Endodermal cell (in vitro differentiated cells): ENCODE results near the gene MPRIP. TPM values are rescaled to one million over a fixed set of nuclear protein-coding genes. Genes with fewer than 3 reads are reported as not detected.

ENCODE experiments used
- DNase-seq: peaks from one replicate; pipeline ENCODE4 v3.0.0-alpha.2; 2017
- H3K27ac ChIP-seq: 2 replicates; pipeline ENCODE4 v1.5.1; 2013; ENCODE audit warnings: mild to moderate bottlenecking, low read depth, low read length, moderate library complexity
- H3K27me3 ChIP-seq: 2 replicates; pipeline ENCODE4 v1.6.1; 2013; ENCODE audit warnings: mild to moderate bottlenecking, low read length, moderate library complexity; ENCODE audit not compliant: insufficient read depth, control insufficient read depth, poor library complexity, severe bottlenecking
- H3K36me3 ChIP-seq: 2 replicates; pipeline ENCODE4 v1.7.0; 2013; ENCODE audit warnings: mild to moderate bottlenecking, low read length, moderate library complexity; ENCODE audit not compliant: control insufficient read depth, insufficient read depth
- H3K4me1 ChIP-seq: one replicate; pipeline ENCODE4 v1.7.0; 2013; ENCODE audit warnings: low read length; ENCODE audit not compliant: control insufficient read depth, insufficient read depth
- H3K4me3 ChIP-seq: 2 replicates; pipeline ENCODE4 v1.5.1; 2013; ENCODE audit warnings: mild to moderate bottlenecking, low read length, moderate library complexity
- H3K9ac ChIP-seq: 2 replicates; pipeline ENCODE4 v1.6.1; 2013; ENCODE audit warnings: mild to moderate bottlenecking, low read length, moderate library complexity; ENCODE audit not compliant: poor library complexity, severe bottlenecking; ENCODE audit errors: extremely low read depth
- H3K9me3 ChIP-seq: 2 replicates; pipeline ENCODE4 v1.6.1; 2013; ENCODE audit warnings: mild to moderate bottlenecking, low read length, moderate library complexity; ENCODE audit not compliant: control insufficient read depth
- H3K27ac Mint-ChIP-seq: 2 replicates; pipeline ENCODE4 v1.8.0; 2020; ENCODE audit warnings: mixed read lengths
- H3K27me3 Mint-ChIP-seq: 2 replicates; pipeline ENCODE4 v1.8.0; 2021; ENCODE audit warnings: mild to moderate bottlenecking, mixed read lengths; ENCODE audit not compliant: insufficient read depth
- H3K36me3 Mint-ChIP-seq: 2 replicates; pipeline ENCODE4 v1.8.0; 2020; ENCODE audit warnings: low read depth, mixed read lengths
- H3K4me1 Mint-ChIP-seq: 2 replicates; pipeline ENCODE4 v1.8.0; 2020; ENCODE audit warnings: mixed read lengths
- H3K4me3 Mint-ChIP-seq: 2 replicates; pipeline ENCODE4 v1.8.0; 2020; ENCODE audit warnings: mild to moderate bottlenecking, moderate library complexity, mixed read lengths
- H3K9me3 Mint-ChIP-seq: 2 replicates; pipeline ENCODE4 v1.8.0; 2020; ENCODE audit warnings: mild to moderate bottlenecking, mixed read lengths
- WGBS, 2 experiments: methylation state at CpG; one replicate each; pipeline versions ENCODE4 v1.1.5 to v1.1.7; 2013; ENCODE audit warnings: missing lambda C conversion rate in 2 of 2, mixed read lengths in 1 of 2; ENCODE audit not compliant: insufficient coverage in 1 of 2, insufficient read length in 1 of 2; 5-methylcytosine and 5-hydroxymethylcytosine counted together
- total RNA-seq, 2 donors: library from RNA; stranded (reverse); fragmentation: NEBNext Ultra II Directional in 1 of 2; extraction: Animal tissue kit (Norgen Biotek cat#: 25700) in 1 of 2; gene quantifications; 2 replicates in 1 of 2; 3 replicates in 1 of 2; pipeline ENCODE4 v1.2.1, GENCODE V29; 2021
- TF ChIP-seq, protein P1 (sequence below): fragments of 200-600 bp; sonication (generic); conservative IDR thresholded peaks from 2 replicates; pipeline ENCODE4 v1.5.0; 2021; ENCODE audit warnings: antibody characterized with exemption, mild to moderate bottlenecking

Gene MPRIP
- total RNA-seq, 2 donors from 2014 or later, result 154 to 155 TPM

DNA sequence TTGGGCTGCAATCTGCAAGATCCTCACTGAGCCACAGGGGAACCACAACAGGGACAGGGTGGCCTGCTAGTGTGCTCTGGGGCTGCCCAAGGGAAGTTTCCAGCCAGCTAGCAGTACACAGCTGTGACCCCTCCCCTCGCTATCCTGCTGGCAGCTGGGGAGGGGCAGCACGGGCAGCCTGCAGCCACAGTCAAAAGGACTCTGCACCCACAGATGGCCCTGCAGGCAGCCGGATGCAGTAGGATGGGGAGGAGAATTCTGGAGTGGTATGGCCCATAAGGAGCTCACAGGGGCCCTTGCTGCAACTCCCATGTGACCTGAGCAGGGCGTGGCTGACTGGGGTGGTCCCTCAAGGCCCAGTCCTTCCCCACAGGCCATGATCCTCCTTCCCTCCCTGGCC, 89.6 kb downstream of the MPRIP start:
- 51 to 87% methylated on average over 2 to 4 of the region's 4 CpGs for WGBS, 2 experiments
- TF ChIP-seq, protein P1, sequence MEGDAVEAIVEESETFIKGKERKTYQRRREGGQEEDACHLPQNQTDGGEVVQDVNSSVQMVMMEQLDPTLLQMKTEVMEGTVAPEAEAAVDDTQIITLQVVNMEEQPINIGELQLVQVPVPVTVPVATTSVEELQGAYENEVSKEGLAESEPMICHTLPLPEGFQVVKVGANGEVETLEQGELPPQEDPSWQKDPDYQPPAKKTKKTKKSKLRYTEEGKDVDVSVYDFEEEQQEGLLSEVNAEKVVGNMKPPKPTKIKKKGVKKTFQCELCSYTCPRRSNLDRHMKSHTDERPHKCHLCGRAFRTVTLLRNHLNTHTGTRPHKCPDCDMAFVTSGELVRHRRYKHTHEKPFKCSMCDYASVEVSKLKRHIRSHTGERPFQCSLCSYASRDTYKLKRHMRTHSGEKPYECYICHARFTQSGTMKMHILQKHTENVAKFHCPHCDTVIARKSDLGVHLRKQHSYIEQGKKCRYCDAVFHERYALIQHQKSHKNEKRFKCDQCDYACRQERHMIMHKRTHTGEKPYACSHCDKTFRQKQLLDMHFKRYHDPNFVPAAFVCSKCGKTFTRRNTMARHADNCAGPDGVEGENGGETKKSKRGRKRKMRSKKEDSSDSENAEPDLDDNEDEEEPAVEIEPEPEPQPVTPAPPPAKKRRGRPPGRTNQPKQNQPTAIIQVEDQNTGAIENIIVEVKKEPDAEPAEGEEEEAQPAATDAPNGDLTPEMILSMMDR, result no peak
- Histone ChIP-seq H3K4me1 (no peaks in the 10 kb centered on the region), H3K27me3 (no peaks in the 10 kb centered on the region), H3K27ac (peak overlapping the region; percentile 24), H3K36me3 (peaks cover 33% of the 10 kb centered on the region), H3K4me3 (no peak overlapping the region), H3K9me3 (no peaks in the 10 kb centered on the region), H3K9ac (no peak overlapping the region)
- H3K36me3 Mint-ChIP-seq, result peaks cover 17% of the 10 kb centered on the region
- H3K27me3 Mint-ChIP-seq, result no peaks in the 10 kb centered on the region
- no peaks in the 10 kb centered on the region for H3K9me3 Mint-ChIP-seq
- no peaks in the 10 kb centered on the region for H3K4me1 Mint-ChIP-seq
- no peak for DNase-seq
- H3K27ac Mint-ChIP-seq, result no peak overlapping the region
- H3K4me3 Mint-ChIP-seq, result no peak overlapping the region

DNA sequence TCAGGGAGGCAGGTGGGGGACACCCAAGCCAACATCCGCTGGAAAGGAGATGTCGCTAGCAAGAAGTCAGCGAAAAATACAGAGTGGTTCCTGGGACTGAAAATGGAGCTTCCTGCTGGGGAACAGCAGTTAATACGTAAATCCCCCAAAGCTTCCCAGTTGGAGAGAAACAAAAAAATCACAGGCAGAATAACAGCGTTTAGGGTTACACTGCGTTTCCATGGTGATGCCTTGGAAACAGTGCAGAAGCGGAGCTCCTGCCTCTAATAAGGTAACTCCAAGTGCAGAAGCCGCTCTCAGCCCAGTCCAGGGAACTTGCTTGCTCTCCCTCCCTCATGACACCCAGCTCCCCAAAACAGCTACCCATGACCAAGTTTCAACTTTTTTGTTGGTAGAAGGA, 90.5 kb downstream of the MPRIP start:
- H3K36me3 Mint-ChIP-seq, result peaks cover 19% of the 10 kb centered on the region
- no peaks in the 10 kb centered on the region for H3K9me3 ChIP-seq
- H3K4me1 ChIP-seq, result no peaks in the 10 kb centered on the region
- H3K9ac ChIP-seq, result no peak overlapping the region
- H3K36me3 ChIP-seq, result peaks cover 33% of the 10 kb centered on the region
- TF ChIP-seq, protein P1, result no peak
- no peaks in the 10 kb centered on the region for H3K9me3 Mint-ChIP-seq
- H3K4me3 Mint-ChIP-seq, result no peak overlapping the region
- no peak overlapping the region for H3K27ac ChIP-seq
- WGBS, 2 experiments, result 90% methylated on average over 8 of the region's 8 CpGs
- no peaks in the 10 kb centered on the region for H3K27me3 ChIP-seq
- H3K4me3 ChIP-seq, result no peak overlapping the region
- H3K27me3 Mint-ChIP-seq, result no peaks in the 10 kb centered on the region
- no peak overlapping the region for H3K27ac Mint-ChIP-seq
- H3K4me1 Mint-ChIP-seq, result no peaks in the 10 kb centered on the region
- no peak for DNase-seq

DNA sequence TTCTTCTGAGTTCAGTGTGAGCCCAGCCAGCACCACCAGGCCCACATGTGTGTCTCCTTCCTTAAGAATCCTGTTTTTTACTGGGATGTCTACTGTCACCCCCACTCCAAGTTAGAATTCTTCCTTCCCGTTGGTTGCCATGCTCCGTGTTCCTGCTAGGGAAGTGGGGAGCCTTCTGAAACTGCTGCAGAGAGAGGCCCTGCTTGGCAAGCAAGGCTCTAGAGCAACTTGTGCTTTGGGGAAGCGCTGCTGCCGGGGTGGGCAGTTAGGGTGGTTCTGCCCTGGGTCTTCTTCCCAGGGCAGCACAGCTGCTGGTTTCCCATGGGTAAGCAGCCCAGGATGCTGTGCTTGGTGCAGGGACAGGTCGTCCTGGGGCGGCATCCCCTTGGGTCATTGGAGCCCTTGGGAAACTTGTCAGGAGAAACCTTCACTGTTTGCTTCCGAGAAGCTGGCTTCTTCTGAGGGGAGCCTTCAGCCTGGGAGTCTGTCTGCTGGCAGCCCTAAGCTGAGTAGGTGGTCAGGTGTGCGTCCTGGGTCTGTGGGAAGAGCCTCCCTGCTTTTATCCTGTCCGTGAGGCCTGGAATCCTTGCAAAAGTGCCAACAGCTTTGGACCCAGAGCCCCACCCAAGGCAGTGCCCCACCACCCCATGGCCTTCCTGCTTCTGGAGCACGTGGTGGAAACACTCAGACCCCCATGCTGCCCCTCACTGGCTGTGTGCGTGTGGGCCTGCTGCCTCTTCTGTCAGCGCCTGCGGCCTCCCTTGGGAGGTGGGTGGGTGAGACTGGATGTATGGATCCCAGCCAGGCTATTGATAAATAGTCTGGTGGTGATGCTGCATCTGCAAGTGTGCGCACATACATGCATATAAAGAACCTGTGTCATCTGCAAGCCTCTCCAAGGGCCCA, 92.0 kb downstream of the MPRIP start:
- H3K4me1 Mint-ChIP-seq, result no peaks in the 10 kb centered on the region
- no peaks in the 10 kb centered on the region for H3K9me3 Mint-ChIP-seq
- Histone ChIP-seq H3K4me3 (no peak overlapping the region), H3K4me1 (no peaks in the 10 kb centered on the region), H3K9ac (no peak overlapping the region), H3K27me3 (no peaks in the 10 kb centered on the region), H3K36me3 (peaks cover 28% of the 10 kb centered on the region), H3K9me3 (no peaks in the 10 kb centered on the region), H3K27ac (no peak overlapping the region)
- H3K27me3 Mint-ChIP-seq, result no peaks in the 10 kb centered on the region
- WGBS, 2 experiments, result 94 to 100% methylated on average over 5 to 14 of the region's 14 CpGs
- no peak overlapping the region for H3K27ac Mint-ChIP-seq
- peaks cover 22% of the 10 kb centered on the region for H3K36me3 Mint-ChIP-seq
- H3K4me3 Mint-ChIP-seq, result no peak overlapping the region
- TF ChIP-seq, protein P1, result no peak
- DNase-seq, result no peak
